ENCODE data around the gene ALDH9A1. TPM values are rescaled to one million over a fixed set of nuclear protein-coding genes. Genes with fewer than 3 reads are reported as not detected.
"Not testable (repeated sequence)": the region's sequence is repeated elsewhere in the genome, so short reads cannot be mapped to it uniquely, and the experiment has no call there.

ALDH9A1 gene
- total and polyA plus RNA-seq, 4 donors: 32.8 to 76.3 (median 51.1) TPM

- Histone ChIP-seq H3K27me3 (ENCODE audit: control insufficient read depth in 3 of 3, insufficient read depth in 3 of 3, low read length in 2 of 3) (no peaks in the 10 kb centered on the region), H3K4me1 (ENCODE audit: control insufficient read depth in 5 of 5, insufficient read depth in 5 of 5, low read length in 5 of 5) (no peaks in the 10 kb centered on the region), H3K4me3 (no peak overlapping the region), H3K36me3 (ENCODE audit: control insufficient read depth in 4 of 4, insufficient read depth in 4 of 4, low read length in 4 of 4) (peaks cover 0 to 13% (median 6%) of the 10 kb centered on the region in 4 donors), H3K9ac (ENCODE audit: insufficient read depth in 1 of 2, low read length in 2 of 2) (no peak overlapping the region), H3K27ac (ENCODE audit: low read depth in 1 of 2, low read length in 1 of 2) (no peak overlapping the region), H3K9me3 (ENCODE audit: control insufficient read depth in 4 of 4, insufficient read depth in 3 of 4, low read length in 3 of 4) (no peaks in the 10 kb centered on the region)
- ATAC-seq (ENCODE audit: insufficient read depth, low FRiP score) (no peak), DNase-seq (no peak)
- WGBS, 2 donors: 97 to 100% methylated on average over 2 of the region's 2 CpGs
- TF ChIP-seq, protein P1, sequence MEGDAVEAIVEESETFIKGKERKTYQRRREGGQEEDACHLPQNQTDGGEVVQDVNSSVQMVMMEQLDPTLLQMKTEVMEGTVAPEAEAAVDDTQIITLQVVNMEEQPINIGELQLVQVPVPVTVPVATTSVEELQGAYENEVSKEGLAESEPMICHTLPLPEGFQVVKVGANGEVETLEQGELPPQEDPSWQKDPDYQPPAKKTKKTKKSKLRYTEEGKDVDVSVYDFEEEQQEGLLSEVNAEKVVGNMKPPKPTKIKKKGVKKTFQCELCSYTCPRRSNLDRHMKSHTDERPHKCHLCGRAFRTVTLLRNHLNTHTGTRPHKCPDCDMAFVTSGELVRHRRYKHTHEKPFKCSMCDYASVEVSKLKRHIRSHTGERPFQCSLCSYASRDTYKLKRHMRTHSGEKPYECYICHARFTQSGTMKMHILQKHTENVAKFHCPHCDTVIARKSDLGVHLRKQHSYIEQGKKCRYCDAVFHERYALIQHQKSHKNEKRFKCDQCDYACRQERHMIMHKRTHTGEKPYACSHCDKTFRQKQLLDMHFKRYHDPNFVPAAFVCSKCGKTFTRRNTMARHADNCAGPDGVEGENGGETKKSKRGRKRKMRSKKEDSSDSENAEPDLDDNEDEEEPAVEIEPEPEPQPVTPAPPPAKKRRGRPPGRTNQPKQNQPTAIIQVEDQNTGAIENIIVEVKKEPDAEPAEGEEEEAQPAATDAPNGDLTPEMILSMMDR (IDR thresholded peaks at IDR 0.05; ENCODE audit: control extremely low read depth, extremely low read depth): no peak
Measured at GRCh38 chr1:165726841-165727240, 28.5 kb upstream of the ALDH9A1 start.

DNA sequence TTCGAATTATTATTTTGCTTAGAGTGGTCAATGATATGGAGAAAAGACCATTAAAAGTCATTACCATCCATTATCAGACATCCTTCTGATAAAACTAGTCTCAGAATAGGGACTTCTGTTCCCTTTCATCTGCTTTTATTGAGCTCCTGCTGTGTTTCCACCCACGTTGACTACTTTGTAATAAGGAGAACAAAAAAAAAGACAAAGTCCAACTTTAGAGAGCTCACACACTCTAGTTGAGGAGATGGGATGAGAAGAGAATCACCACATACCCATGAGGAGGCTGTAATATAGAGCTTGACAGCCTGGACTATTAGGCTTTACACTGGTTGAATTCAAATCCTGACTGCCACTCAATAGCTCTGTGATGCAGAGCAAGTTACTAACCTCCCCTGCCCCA, 27.8 kb upstream of the ALDH9A1 start:
- H3K4me1 ChIP-seq (ENCODE audit: control insufficient read depth in 5 of 5, insufficient read depth in 5 of 5, low read length in 5 of 5): no peaks in the 10 kb centered on the region
- no peak for DNase-seq
- 91 to 93% methylated on average over 2 of the region's 2 CpGs for WGBS, 2 donors

DNA sequence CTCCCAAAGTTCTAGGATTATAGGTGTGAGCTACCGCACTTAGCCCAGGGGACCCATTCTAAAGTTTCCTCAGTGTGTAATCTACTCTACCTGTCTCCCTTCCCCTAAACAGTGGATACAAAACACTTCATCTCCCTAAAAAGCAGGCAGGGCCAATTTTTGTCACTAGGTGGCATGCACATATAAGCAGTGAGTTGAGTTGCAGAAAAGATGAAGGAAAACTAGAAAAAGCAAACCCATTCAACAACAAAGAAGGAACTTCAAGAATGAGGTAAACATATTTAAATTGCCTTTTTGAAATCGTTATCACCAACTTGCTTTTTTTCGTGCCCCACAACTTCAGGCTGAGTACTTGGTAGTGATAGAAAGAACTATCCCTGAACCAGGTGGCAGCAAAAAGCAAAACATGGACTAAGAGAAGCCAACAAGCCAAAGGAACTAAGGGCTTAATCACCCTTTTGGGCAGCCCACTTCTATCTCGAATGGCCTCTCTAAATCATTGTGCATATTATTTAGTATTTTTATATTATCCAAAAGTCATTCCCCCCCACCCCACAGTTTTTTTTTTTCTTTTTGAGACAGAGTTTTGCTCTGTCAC, 19.7 kb upstream of the ALDH9A1 start:
- Histone ChIP-seq H3K27me3 (ENCODE audit: control insufficient read depth in 3 of 3, insufficient read depth in 3 of 3, low read length in 2 of 3) (no peaks in the 10 kb centered on the region), H3K36me3 (ENCODE audit: control insufficient read depth in 4 of 4, insufficient read depth in 4 of 4, low read length in 4 of 4) (no peaks in the 10 kb centered on the region), H3K9ac (ENCODE audit: insufficient read depth in 1 of 2, low read length in 2 of 2) (no peak overlapping the region), H3K4me1 (ENCODE audit: control insufficient read depth in 5 of 5, insufficient read depth in 5 of 5, low read length in 5 of 5) (no peaks in the 10 kb centered on the region), H3K4me3 (no peak overlapping the region), H3K27ac (ENCODE audit: low read depth in 1 of 2, low read length in 1 of 2) (no peak overlapping the region), H3K9me3 (ENCODE audit: control insufficient read depth in 4 of 4, insufficient read depth in 3 of 4, low read length in 3 of 4) (no peaks in the 10 kb centered on the region)
- ATAC-seq (ENCODE audit: insufficient read depth, low FRiP score): no peak
- WGBS, 2 donors: 23 to 31% methylated on average over 4 of the region's 4 CpGs
- TF ChIP-seq, protein P1 (IDR thresholded peaks at IDR 0.05; ENCODE audit: control extremely low read depth, extremely low read depth): peak; percentile 49
- DNase-seq: peak; percentile 55 to 76 (median 73)

More for the DNA sequence above, 27.8 kb upstream of the ALDH9A1 start:
- TF ChIP-seq, protein P1 (IDR thresholded peaks at IDR 0.05; ENCODE audit: control extremely low read depth, extremely low read depth): no peak
- Histone ChIP-seq H3K9ac (ENCODE audit: insufficient read depth in 1 of 2, low read length in 2 of 2) (no peak overlapping the region), H3K27ac (ENCODE audit: low read depth in 1 of 2, low read length in 1 of 2) (no peak overlapping the region), H3K9me3 (ENCODE audit: control insufficient read depth in 4 of 4, insufficient read depth in 3 of 4, low read length in 3 of 4) (no peaks in the 10 kb centered on the region), H3K4me3 (no peak overlapping the region), H3K36me3 (ENCODE audit: control insufficient read depth in 4 of 4, insufficient read depth in 4 of 4, low read length in 4 of 4) (peaks cover 0 to 13% (median 6%) of the 10 kb centered on the region in 4 donors), H3K27me3 (ENCODE audit: control insufficient read depth in 3 of 3, insufficient read depth in 3 of 3, low read length in 2 of 3) (no peaks in the 10 kb centered on the region)
- no peak for ATAC-seq (ENCODE audit: insufficient read depth, low FRiP score)

DNA sequence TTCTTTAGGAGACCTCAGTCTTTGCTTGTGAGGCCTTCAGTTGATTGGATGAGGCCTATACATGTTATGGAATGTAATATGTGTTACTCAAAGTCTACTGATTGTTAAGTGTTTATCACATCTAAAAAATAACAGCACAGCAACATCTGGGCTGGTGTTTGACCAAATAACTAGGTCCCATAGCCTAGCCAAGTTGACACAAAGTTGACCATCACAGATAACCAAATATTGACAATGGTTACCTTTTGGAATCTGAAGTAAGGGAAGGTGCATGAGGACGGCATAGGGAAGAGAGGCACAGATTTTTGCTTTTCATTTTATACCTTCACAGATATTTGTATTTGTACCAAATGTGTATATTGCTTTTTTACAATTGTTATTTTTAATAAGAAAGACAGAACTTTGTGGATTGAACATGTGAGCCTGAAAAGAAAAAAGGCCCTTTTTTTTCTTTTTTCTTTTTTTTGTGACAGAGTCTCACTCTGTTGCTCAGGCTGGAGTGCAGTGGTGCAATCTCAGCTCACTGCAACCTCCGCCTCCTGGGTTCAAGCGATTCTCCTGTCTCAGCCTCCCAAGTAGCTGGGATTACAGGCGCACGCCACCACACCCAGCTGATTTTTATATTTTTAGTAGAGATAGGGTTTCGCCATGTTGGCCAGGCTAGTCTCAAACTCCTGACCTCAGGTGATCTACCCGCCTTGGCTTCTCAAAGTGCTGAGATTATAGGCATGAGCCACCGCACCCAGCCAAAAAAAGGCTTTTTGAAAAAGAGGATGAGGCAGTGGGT, 18.1 kb upstream of the ALDH9A1 start:
- ATAC-seq (ENCODE audit: insufficient read depth, low FRiP score); DNase-seq; H3K4me3 ChIP-seq; H3K27ac ChIP-seq (ENCODE audit: low read depth in 1 of 2, low read length in 1 of 2); H3K9me3 ChIP-seq (ENCODE audit: control insufficient read depth in 4 of 4, insufficient read depth in 3 of 4, low read length in 3 of 4); H3K36me3 ChIP-seq (ENCODE audit: control insufficient read depth in 4 of 4, insufficient read depth in 4 of 4, low read length in 4 of 4); H3K9ac ChIP-seq (ENCODE audit: insufficient read depth in 1 of 2, low read length in 2 of 2); H3K4me1 ChIP-seq (ENCODE audit: control insufficient read depth in 5 of 5, insufficient read depth in 5 of 5, low read length in 5 of 5); H3K27me3 ChIP-seq (ENCODE audit: control insufficient read depth in 3 of 3, insufficient read depth in 3 of 3, low read length in 2 of 3): not testable (repeated sequence)
- 94 to 97% methylated on average over 8 of the region's 8 CpGs for WGBS, 2 donors

Data from lung (tissue), 12 donors.